Sigmoid colon (tissue), 4 donors: Measurements from ENCODE around the gene ATG12.

ENCODE experiments used
- CTCF ChIP-seq, 4 experiments: fragments of 450-650 bp in 3 of 4; fragments of 200-600 bp in 1 of 4; IDR thresholded peaks; one replicate each; pipeline ENCODE4 v1.5.1; 2016 to 2019; ENCODE audit warnings: antibody characterized with exemption in 4 of 4, mild to moderate bottlenecking in 3 of 4, moderate library complexity in 2 of 4
- EP300 ChIP-seq, 4 donors: sonication (generic); formaldehyde crosslinking; IDR thresholded peaks; one replicate each; pipeline ENCODE4 v1.6.1; 2017; ENCODE audit warnings: antibody characterized with exemption in 4 of 4
- POLR2A ChIP-seq, 2 donors: fragments of 450-650 bp; IDR thresholded peaks; one replicate each; pipeline ENCODE4 v1.6.1; 2016; ENCODE audit warnings: antibody characterized with exemption in 2 of 2, mild to moderate bottlenecking in 2 of 2, moderate library complexity in 2 of 2
- POLR2AphosphoS5 ChIP-seq, 4 donors: sonication (generic); formaldehyde crosslinking; IDR thresholded peaks; one replicate each; pipeline ENCODE4 v1.6.1; 2017; ENCODE audit warnings: antibody characterized with exemption in 4 of 4

- TF ChIP-seq POLR2AphosphoS5 (IDR thresholded peaks at IDR 0.05) (no peak), POLR2A (IDR thresholded peaks at IDR 0.05) (no peak), CTCF (IDR thresholded peaks at IDR 0.05) (no peak), EP300 (IDR thresholded peaks at IDR 0.05) (no peak)
These were observed 30.6 kb downstream of the ATG12 start for GRCh38 chr5:115810761-115811160.
